NOMO-1 treated with DMSO at 0.1 percent for 48 hours (cell line): Measurements from ENCODE around the gene FNBP1.

Source experiments
- DNase-seq: peaks from one replicate; lab custom pipeline; 2025; ENCODE audit not compliant: unreplicated experiment; lab: John Stamatoyannopoulos, UW

FNBP1 gene

DNA sequence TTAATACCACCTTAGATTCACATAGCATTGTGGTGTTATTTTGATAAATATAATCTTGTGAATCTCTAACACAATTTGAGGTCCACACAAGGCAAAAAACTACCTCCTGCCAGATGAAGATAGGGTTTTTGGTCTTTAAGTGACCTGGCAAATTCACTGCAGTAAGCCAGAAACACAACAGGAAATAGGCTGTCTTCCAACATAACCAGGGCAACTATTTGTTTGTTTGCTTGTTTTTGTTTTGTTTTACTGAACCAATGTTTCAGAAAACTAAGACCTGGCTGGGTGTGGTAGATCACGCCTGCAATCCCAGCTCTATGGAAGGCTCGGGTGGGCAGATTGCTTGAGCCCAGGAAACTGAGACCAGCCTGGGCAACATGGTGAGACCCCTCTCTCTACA lies 112.2 kb downstream of the FNBP1 start:
- no peak for DNase-seq

DNA sequence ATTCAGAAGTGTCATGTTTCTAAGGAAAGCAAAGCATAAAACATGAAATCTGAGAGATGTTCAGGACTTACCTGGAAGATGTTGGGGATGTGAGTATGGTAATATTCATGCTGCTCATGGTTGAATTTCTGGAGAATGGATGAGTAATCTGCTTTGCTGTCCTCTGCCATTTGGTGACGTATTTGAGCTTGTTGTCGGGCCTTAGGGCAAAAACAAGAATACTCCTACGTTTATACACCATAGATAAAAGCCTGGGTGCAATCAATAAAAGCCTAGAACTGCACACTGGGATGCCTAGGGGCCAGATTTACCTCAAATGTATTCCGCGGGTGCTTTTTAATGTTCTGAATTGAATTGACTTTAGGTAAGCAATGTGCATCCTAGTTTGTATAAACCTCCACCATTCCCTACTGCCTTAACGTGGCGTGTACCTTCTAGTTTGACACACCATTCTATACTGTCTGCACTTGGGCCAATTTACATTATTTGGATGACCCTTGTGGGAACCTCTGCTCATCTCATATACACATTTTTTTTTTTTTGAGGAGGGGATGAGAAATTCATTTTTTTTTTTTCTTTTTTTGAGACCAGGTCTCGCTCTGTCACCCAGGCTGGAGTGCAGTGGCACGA lies 113.4 kb downstream of the FNBP1 start:
- DNase-seq = no peak

DNA sequence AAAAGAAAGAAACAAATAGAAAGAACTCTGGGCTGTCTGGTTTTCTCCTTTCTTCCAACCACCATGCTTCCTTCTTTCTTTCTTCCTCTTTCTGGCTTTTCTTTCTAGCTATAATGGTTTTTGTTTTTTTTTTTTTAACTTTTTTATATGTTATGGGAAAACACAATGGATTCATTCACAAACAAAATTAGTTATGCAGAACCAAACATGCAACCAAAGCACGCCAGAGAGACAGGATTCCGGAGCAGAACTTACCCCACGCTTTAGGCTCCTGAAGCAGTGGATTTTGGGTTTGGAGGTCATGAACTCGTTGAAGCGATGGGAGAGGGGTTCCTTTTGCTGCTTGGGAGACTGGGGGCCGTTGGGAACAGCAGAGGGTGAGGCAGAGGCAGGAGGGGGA lies 119.4 kb downstream of the FNBP1 start:
- DNase-seq = no peak

DNA sequence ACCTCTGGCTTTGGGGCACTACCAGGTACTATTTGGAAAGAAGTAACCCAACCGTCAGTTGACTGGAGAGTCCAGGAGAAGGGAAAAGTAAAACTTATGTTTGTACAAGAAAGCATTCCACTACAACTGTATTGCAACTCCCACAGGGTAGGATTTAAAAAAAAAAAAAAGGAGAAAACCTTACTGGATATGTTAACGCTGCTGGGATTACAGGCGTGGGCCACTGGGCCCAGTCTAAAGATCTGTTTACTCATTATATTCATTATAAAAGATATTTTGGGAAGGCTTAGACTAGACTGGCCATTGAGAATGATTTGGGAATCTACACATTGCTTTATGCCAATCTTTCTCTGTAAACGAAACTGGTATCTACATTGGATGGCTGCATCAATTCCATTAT lies 121.1 kb downstream of the FNBP1 start:
- DNase-seq = no peak

DNA sequence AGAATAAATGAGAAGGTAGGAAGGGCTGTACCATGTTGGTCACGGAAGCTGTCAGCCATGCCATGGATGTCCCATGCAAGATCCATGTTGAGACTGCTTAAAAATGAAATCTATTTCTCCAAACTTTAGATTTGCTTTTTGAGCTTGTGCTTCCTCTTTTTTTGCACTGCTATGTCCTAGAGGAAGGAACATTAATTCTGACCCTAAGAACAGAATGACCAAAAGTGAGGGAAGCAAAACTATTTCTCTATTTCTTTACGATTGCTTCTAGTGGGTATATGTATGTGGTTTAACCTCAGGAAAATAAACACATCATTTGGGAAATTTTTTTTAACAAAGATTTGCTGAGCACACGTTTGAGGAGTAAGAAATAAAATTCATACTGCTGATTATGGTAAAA lies 123.1 kb downstream of the FNBP1 start:
- peak; percentile 66 for DNase-seq

DNA sequence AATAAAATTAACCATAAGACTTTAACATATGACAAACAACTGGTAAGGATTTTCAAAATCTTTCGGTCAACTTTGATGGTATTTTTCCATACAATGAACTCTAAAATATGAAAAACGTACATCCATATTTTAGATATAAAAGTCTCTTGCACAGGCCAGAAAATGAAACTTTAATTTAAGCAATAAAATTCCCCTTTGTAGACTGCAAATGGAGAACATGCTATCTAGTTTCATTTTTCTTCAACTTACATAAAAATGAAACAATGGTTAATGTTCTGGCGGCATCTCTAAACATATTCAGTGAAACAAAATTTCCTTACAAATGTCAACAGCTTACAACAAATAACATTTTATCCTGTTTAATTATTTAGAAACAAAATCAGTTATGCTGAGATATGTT lies 123.7 kb downstream of the FNBP1 start:
- DNase-seq = no peak

DNA sequence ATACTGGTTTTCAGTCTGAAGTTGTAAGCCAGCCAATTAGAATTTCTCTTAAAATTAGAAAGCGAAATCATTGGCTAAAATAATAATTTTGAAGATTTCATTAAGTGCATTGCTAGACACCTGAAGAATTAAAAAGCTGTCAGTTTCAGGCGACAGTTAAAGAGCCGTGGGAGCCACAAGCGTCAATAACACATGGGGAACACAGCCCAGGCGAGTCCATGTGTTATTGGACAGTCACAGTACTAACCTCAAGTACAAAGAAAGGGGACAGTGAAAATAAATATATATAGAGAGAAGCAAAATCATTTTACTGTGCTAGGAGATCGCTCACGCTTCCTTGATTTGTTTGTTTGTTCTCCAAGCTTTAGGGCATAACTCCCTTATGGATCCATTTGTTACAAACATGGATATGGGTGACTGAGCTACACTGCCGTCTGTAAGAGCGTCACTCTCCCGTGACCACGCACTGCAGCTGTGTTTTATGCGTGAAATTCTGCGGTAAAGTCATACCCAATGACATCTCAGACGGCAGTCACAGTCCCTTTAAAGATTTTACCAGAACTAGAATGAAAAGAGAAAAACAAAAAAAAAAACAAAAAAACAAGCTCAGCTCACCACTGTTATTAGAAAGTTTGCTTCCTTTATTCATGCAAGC lies 124.6 kb downstream of the FNBP1 start:
- no peak for DNase-seq

DNA sequence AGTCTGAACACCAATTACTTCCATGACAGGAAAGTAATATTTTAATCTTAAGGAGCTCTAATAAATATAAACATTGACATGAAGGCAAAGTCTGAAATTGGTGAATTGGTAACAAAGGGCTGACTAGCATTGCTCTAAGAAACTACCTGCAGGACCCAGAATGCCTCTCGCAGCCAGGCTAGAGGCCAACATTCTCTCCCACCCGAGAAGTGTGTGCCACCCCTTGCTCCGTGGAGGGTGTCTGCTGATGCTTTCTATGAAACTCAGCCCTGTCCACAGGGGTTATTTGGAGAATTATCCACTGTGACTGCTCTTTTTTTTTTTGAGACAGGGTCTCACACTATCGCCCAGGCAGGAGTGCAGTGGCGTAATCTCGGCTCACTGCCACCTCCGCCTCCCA lies 126.3 kb downstream of the FNBP1 start:
- DNase-seq = no peak

DNA sequence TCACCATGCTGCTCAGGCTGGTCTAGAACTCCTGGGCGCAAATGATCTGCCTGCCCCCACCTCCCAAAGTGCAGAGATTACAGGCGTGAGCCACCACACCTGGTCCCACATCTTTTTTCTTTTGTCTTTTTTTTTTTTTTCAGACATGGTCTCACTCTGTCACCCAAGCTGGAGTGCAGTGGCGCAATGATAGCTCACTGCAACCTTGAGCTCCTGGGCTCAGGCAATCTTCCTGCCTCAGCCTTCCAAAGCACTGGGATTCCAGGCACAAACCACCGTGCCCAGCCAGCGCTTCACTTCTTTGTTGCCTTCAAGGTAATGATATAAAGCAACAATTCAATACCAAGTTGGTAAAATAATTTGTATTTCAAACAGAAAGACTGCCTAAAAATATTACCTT lies 128.9 kb downstream of the FNBP1 start:
- DNase-seq = no peak

DNA sequence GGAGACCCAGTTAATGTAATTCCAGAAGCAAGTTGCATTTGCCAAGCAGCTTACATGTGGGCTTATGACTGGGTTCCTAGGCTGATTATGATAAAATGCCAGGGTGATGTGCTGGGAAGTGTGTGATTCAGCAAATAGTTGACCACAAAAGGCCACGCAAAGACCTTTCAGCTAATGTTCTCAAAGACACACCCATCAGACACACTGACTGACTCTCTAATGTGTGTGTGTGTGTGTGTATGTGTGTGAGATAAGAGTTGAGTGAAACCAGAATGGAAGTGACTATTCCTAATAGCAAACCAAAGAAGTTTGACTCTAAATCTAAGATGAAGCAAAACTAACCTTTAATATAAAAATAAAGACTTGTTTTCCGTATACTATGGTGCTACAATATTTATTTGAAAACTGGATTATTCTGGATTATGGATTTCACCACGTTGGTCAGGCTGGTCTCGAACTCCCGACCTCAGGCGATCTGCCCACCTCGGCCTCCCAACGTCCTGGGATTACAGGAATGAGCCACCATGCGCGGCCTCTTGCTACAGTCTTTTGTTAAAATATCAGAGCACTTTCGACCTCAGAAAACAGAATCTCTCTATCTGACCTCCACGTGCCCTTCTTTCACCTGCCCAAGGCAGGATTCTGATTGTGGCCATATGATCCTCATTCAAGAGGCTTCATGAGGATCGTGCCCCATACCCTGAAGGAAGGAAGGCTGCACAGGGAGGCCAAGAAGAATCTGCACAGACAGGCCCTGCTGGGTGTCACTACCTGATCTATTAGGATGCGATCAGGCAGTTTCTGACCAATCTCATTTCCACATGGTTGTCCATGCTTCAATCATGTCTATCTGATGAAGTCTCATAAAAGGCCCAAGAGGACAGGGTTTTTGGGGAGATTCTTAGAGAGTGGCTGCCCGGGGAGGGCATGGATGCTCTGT lies 132.1 kb downstream of the FNBP1 start:
- peak; percentile 27 for DNase-seq

DNA sequence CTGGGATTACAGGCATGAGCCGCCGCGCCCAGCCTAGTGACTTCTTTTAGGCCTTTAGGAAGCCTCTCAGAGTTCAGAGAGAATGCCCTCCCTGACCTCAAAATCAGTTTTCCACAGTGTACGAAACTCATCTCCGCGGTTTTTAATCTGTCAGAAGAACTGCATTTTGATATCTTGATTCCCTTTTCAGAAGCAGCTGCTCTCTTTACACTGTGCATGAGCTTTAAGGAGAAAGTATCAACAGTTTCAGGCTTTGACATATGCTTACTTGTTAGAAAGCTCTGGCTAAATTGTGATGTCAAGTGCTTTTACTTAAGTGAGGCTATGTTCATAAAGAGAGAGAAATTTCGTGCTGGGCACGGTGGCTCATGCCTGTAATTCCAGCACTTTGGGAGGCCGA lies 133.1 kb downstream of the FNBP1 start:
- no peak for DNase-seq

DNA sequence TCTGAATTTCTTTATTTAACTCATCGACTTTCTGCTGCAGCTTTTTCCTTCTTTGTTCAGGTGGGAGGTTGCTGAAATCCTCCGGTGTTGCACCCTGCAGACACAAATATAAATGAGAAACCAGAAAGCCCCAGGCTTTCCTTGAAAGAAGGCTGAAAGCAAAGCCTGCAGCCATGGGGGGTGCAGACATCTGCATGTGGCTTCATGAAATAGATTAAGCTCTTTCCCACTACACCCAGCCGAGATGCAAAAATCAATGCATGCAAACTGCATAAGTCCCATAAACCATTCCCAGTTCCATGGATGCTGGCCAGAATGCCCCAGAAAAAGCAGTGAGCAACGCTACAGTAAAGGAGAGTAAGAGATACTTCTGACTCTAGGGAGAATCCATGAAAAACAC lies 134.1 kb downstream of the FNBP1 start:
- DNase-seq = no peak

DNA sequence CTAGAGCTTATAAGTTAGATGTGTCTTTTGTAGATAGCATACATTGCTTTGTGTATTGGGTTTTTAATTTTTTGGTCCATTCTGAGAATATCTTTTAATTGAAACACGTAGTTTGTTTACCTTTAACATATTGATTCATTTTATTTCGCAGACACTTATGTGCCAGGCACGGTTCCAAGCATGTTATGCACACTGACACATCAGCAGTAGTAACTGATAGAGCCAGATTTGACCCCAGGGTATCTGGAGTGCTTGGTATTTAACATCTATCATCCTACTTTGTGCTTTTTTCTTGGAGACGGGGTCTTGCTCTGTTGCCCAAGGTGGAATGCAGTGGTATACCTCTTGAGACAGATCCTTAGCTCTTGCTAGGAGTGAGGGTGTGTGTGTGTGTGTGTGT lies 135.8 kb downstream of the FNBP1 start:
- no peak for DNase-seq

DNA sequence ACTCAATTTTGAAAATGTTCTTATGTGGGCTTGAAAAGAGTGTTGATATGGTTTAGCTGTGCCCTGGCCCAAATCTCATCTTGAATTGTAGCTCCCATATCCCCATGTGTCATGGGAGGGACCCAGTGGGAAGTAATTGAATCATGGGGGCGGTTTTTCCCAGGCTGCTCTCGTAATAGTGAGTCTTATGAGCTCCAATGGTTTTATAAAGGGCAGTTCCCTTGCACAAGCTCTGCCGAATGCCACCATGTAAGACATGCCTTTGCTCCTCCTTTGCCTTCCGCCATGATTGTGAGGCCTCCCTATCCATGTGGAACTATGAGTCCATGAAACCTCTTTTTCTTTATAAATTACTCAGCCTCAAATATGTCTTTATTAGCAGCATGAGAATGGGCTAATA lies 136.7 kb downstream of the FNBP1 start:
- no peak for DNase-seq

DNA sequence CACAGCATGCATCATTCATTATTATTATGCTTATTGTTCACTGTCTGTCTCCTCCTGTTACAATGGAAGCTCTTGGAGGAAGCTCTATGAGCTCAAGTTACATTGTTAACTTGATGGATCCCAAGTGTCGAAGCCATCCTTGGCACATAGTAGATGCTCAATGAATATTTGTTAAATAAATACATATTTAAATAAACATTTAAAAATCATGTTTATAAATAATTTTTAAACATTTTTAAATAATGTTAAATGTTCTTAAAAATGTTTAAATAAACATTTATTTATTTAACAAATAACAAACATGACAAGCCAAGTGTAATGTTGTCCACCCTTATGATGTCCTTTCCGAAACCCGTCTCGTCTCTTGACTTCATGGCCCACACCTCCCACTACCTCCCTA lies 138.3 kb downstream of the FNBP1 start:
- no peak for DNase-seq

DNA sequence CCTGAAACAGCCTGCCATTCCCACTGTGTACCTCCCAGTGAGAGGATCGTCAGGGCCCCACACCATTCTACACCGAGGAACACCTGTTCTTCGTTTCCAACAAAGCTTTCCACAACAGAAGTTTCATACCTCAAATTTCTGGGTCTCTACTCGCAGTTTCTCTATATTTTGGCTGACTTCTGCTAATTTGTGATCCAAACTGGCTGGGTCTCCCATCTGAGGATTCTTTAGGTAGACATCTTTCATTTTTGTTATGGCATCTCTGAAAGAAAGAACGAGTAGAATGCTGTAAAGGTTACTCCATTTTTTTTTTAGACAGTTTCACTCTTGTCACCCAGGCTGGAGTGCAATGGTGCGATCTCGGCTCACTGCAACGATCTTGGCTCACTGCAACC lies 140.3 kb downstream of the FNBP1 start:
- DNase-seq = no peak

DNA sequence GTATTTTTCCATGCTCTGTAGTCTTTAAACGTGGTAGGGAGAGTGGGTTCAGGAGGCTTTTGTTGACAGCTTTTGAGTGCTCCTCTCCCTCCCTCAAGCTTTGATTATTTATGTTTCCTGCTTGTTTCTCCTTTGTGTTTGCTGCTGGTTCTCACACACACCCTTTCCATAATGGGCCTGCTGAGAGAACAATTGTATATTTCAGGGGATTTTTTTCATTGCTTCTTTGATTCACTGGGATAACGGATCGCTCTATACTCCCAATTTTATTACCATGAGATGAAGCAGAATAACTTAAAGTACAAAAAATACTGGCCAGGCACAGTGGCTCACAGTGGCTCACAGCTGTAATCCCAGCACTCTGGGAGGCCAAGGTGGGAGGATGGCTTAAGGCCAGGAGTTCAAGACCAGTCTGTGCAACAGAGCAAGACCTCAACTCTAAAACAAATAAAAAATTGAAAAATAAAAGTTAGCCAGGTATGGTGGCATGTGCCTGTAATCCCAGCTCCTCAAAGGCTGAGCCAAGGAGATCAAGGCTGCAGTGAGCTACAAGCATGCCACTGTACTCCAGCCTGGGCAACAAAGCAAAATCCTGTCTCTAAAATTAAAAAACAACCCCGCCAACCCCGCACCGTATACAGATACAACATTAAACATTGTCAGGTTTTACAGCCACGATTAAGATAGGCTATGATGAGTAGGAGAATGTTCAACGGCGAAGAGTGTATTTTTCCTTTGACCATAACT lies 140.8 kb downstream of the FNBP1 start:
- DNase-seq = no peak

DNA sequence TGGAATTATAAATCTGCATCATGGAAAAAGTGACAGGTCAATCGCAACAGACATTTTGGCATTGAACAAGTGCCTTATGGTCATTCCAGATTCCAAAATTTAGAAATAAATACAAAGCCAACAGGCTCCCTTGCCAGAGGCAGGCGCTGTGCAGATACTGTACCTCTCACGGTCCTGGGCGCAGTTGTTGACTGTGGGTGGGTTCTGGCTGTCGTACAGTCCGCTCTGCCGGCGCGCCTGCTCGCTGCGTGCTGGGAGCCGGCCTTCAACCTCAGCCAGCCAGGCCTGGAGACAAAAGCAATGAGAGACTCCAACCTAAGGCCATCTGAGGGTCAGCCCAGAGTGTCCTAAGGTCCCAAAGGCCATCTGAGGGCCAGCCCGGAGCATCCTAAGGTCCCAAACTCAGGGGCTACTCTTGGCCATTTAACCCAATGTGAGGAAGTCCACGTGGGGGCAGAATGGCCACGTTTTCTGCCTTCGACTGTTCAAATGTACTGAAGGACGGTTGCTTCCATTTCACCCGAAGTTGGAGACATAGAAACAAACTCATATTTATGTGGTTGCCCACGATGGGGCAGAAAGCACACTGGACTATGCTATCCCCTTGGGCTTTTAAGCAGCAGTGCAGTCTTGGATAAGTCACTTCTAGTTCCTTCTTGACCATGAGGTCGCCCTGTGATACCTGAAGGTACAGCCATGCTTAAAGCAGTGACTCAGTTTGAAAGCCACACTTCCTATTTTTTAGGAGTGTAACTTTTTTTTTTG lies 142.5 kb downstream of the FNBP1 start:
- DNase-seq = peak; percentile 53

DNA sequence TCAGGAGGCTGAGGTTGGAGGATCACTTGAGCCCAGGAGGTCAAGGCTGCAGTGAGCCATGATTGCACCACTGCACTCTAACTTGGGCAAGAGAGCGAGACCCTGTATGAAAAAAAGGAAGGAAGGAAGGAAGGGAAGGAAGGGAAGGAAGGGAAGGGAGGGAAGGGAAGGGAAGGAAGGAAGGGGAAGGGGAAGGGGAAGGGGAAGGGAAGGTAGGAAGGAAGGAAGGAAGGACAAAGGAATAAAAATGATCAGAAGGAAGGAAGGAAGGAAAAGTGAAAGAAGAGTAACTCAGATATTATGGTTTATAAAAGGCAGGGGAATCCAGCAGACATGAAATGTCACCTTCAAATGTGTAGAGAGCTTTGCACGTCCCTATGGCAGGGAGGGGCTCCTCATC lies 143.4 kb downstream of the FNBP1 start:
- no peak for DNase-seq

DNA sequence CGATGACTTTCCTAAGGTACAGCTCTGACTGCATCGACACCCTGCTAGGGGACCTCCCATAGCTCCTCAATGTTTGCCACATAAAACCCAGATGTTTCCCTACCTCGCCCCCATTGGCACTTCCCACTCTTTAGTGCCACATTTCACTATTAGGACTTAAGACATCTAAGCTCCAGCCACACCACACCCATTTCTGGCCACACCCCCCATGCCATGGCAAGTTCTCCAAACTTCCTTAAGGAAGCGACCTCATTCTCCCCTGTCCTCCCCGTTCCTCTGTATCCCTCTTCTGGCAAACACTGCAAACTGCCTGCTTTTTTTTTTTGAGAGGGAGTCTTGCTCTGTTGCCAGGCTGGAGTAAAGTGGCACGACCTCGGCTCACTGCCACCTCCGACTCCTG lies 144.8 kb downstream of the FNBP1 start:
- DNase-seq = no peak

DNA sequence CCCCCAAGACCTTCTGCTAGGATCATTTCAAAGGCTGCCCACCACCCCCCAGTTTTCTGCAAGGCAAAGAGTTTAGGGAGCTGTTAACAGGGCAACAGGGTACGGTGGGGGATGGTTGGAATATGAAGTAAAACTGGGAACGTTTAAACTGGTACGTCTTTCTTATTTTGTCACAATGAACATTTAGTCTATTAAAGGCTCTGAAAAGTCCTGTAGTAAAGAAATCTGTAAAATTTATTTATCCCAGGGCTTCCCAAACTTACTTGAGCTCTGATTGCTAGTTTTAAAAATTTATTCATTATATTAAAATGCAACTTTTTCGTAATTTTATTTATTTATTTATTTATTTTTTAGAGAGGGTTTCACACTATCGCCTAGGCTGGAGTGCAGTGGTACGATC lies 145.7 kb downstream of the FNBP1 start:
- no peak for DNase-seq
